Small intestine (tissue), 7 donors: ENCODE results near the gene POGZ. TPM values are rescaled to one million over a fixed set of nuclear protein-coding genes. Genes with fewer than 3 reads are reported as not detected.

Experiments used
- DNase-seq, 2 donors: peaks; one replicate each; pipeline versions ENCODE4 v3.0.0 to v3.0.0-alpha.2; 2013
- FAIRE-seq: peaks from 2 replicates; lab custom pipeline; 2012; peaks lifted over from hg19 to GRCh38; lab: Jason Lieb, UNC
- H3K27ac ChIP-seq, 3 donors: one replicate each; pipeline ENCODE4 v1.5.1; 2013; ENCODE audit warnings: low read length in 2 of 3, mild to moderate bottlenecking in 2 of 3, control low read depth in 1 of 3, inconsistent platforms in 1 of 3, low read depth in 1 of 3, moderate library complexity in 1 of 3
- H3K27me3 ChIP-seq, 3 donors: one replicate each; pipeline ENCODE4 v1.6.1; 2013; ENCODE audit warnings: low read length in 3 of 3, inconsistent platforms in 1 of 3; ENCODE audit not compliant: control insufficient read depth in 3 of 3, insufficient read depth in 3 of 3
- H3K36me3 ChIP-seq, 3 donors: one replicate each; pipeline ENCODE4 v1.6.1; 2013; ENCODE audit warnings: low read length in 3 of 3, inconsistent platforms in 1 of 3, low read depth in 1 of 3, mild to moderate bottlenecking in 1 of 3, moderate library complexity in 1 of 3; ENCODE audit not compliant: control insufficient read depth in 3 of 3, insufficient read depth in 2 of 3
- H3K4me1 ChIP-seq, 3 donors: one replicate each; pipeline ENCODE4 v1.6.1; 2013; ENCODE audit warnings: low read length in 2 of 3, inconsistent platforms in 1 of 3, low read depth in 1 of 3, mild to moderate bottlenecking in 1 of 3, moderate library complexity in 1 of 3; ENCODE audit not compliant: control insufficient read depth in 3 of 3, insufficient read depth in 2 of 3
- H3K4me3 ChIP-seq, 3 donors: one replicate each; pipeline ENCODE4 v1.5.1; 2013; ENCODE audit warnings: low read length in 3 of 3, control low read depth in 1 of 3, inconsistent platforms in 1 of 3, low read depth in 1 of 3, mild to moderate bottlenecking in 1 of 3, moderate library complexity in 1 of 3
- H3K9me3 ChIP-seq, 2 donors: one replicate each; pipeline ENCODE4 v1.6.1; 2013; ENCODE audit warnings: low read depth in 1 of 2, low read length in 1 of 2; ENCODE audit not compliant: control insufficient read depth in 2 of 2, insufficient read depth in 1 of 2
- WGBS, 3 donors: extraction: QIAGEN DNeasy Blood & Tissue Kit; methylation state at CpG; one replicate each; pipeline ENCODE4 v1.1.7; 2013; 5-methylcytosine and 5-hydroxymethylcytosine counted together
- polyA plus RNA-seq, 4 donors: library from polyadenylated mRNA; stranded (reverse) in 3 of 4; unstranded in 1 of 4; fragments of 200-250 nt in 3 of 4; fragments of 120-200 nt in 1 of 4; gene quantifications; one replicate each; pipeline versions ENCODE4 v1.2.1 to v1.2.3, GENCODE V29; 2013
- donor health status: healthy with polysubstance abuse.
- donor health status: control.
- donor health status: control.
- donor health status: Bipolar disorder and iron deficiency.
- donor health status: healthy.

POGZ gene
- polyA plus RNA-seq, 4 donors: 11.1 to 77.1 (median 16.0) TPM

DNA sequence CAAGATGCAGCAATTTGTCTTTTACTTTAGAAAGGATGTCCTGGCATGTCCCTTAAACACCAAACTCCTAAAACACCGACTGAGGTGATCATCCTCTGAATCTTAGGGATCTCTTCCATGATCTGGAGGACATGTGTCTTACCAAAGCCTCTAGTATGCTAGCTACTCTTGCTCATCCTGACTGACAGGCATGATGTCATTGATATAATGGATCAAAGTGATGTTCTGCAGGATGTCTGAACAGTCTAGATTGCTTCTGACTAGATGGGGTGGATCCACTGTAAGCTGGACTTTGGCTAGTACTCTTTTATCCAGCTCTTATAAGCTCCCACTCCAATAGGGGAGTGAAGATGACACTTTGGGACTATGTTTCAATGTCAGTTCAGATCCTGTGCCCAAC is 40.6 kb upstream of the POGZ start:
- peak in 1 of 2 donors; percentile 61 for DNase-seq
- no peaks in the 10 kb centered on the region for H3K9me3 ChIP-seq
- 83 to 95% (median 85%) methylated on average over 1 of the region's 1 CpG for WGBS, 3 donors
- no peaks in the 10 kb centered on the region for H3K27me3 ChIP-seq
- H3K4me3 ChIP-seq: no peak overlapping the region
- H3K36me3 ChIP-seq: no peaks in the 10 kb centered on the region
- no peak for FAIRE-seq
- H3K4me1 ChIP-seq: peaks cover 0 to 47% (median 0%) of the 10 kb centered on the region in 3 donors
- H3K27ac ChIP-seq: peak overlapping the region; percentile 73 to 86 (median 79)

DNA sequence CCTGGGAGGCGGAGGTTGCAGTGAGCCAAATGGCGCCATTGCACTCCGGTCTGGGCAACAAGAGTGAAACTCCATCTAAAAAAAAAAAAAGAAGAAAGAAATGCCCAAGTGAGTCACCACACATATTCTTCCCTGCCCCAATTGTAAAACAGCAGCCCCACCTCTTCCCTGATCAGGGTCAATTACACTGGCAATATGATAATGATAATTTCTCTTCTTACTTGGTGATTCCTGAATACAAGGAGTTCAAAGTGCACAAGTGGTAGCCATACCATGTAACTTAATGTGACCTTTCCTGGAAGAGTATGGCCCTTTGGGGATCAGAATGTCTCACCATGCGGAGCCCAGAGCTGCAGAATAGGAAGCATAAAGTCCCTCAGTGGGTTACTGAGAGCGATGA is 40.1 kb upstream of the POGZ start:
- Histone ChIP-seq H3K4me1 (peaks cover 0 to 52% (median 0%) of the 10 kb centered on the region in 3 donors), H3K9me3 (no peaks in the 10 kb centered on the region), H3K27ac (peak overlapping the region; percentile 73 to 86 (median 79)), H3K4me3 (no peak overlapping the region), H3K27me3 (no peaks in the 10 kb centered on the region), H3K36me3 (no peaks in the 10 kb centered on the region)
- peak; percentile 64 to 94 for DNase-seq
- 51 to 78% (median 52%) methylated on average over 5 of the region's 5 CpGs for WGBS, 3 donors
- no peak for FAIRE-seq

DNA sequence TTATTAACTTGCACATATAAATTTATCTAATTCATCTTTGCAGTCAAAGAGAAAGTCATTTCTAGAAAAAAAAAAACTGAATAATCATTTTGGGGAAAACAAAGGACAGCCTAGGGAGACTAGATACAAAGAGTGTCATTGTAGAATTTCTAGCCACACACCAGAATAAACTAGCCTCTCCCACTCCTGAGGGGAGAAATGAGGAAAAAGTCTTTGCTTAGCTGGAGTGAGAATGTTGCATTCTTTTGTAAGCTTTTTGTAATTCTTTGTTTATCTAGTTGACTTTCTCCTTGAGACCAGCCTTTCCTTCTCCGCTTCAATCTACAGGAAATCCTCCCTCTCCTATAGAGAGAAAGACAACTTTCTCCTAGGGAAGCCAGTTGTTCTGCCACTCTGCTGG is 36.0 kb upstream of the POGZ start:
- Histone ChIP-seq H3K4me1 (peaks cover 0 to 35% (median 0%) of the 10 kb centered on the region in 3 donors), H3K9me3 (no peaks in the 10 kb centered on the region), H3K27ac (peak overlapping the region in 1 of 3 donors; percentile 47), H3K27me3 (no peaks in the 10 kb centered on the region), H3K4me3 (no peak overlapping the region), H3K36me3 (no peaks in the 10 kb centered on the region)
- no peak for DNase-seq
- no peak for FAIRE-seq
- WGBS, 3 donors: 64 to 92% (median 67%) methylated on average over 1 of the region's 1 CpG

DNA sequence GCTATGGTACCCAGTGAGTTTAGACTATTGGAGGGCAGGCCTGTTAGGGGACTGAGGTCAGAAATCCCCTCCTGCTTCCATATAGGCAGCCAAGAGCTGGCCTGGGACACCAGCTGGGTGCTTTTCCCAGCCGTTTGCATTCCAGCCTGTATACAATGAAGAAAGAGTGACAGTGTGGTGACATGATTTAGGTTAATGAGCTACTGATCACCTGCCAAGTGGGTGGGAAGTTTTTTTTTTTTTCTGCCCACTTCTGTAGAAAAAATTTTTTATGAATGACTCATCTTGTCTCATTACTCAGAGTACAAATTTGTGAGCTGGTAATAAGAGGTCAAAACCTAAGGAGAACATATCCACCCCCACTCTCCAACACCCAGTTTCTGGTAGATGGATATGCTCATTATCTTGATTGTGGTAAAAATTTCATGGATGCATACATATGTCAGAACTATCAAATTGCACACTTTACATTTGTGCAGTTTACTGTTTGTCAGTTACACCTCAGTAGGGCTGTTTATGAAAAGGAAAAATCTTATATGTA is 35.5 kb upstream of the POGZ start:
- no peaks in the 10 kb centered on the region for H3K9me3 ChIP-seq

DNA sequence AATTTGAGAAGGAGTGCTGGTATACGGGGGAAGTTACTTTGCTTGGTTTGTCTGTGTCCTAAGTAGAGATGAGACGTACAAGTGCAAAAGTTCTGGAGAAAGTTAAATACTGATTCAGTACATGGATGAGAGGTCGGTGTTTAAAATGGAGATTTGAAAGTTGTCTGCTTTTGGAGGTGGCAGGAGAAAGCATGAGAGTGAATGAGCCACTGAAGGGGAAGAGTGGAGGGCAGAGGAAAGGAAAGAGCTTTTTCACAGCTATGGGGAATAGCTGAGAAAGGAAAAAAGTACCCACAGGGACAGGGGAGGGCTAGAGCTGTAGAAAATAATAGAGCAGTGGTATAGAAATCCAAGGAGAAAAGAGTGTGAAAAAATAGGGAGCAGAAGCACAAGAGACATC is 33.7 kb upstream of the POGZ start:
- no peak overlapping the region for H3K27ac ChIP-seq
- H3K9me3 ChIP-seq: no peaks in the 10 kb centered on the region
- FAIRE-seq: no peak
- 73 to 92% (median 87%) methylated on average over 3 of the region's 3 CpGs for WGBS, 3 donors
- no peaks in the 10 kb centered on the region for H3K36me3 ChIP-seq
- no peak overlapping the region for H3K4me3 ChIP-seq
- DNase-seq: no peak
- peaks cover 0 to 18% (median 0%) of the 10 kb centered on the region in 3 donors for H3K4me1 ChIP-seq
- H3K27me3 ChIP-seq: no peaks in the 10 kb centered on the region

More for the DNA sequence above, 35.5 kb upstream of the POGZ start:
- Histone ChIP-seq H3K27ac (peak overlapping the region in 2 of 3 donors; percentile 52 to 88), H3K36me3 (no peaks in the 10 kb centered on the region), H3K4me3 (no peak overlapping the region), H3K27me3 (no peaks in the 10 kb centered on the region), H3K4me1 (peaks cover 0 to 30% (median 0%) of the 10 kb centered on the region in 3 donors)
- peak; percentile 62 to 84 for DNase-seq
- FAIRE-seq: no peak
- 0 to 8% (median 0%) methylated on average over 1 of the region's 1 CpG for WGBS, 3 donors

DNA sequence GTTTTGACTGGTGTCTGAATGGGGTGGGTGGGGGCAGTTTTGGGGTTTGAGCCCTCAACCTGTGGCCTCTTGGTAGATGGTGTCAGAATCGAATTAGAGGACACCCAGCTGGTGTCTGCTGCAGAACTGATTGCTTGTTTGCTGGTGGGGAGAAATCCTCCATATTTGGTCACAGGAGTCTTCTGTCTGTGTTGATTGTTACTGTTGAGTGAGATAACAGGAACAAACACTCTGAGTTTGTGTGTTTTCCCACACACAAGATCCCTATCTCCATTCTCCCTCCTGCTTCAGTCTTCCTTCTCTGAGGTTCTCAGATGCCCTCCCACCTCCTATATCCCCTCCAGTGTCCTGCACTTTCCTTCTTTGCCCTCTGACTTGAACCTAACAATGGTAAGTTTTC is 32.8 kb upstream of the POGZ start:
- FAIRE-seq: no peak
- Histone ChIP-seq H3K27me3 (no peaks in the 10 kb centered on the region), H3K9me3 (no peaks in the 10 kb centered on the region), H3K4me1 (peaks cover 0 to 18% (median 0%) of the 10 kb centered on the region in 3 donors), H3K36me3 (no peaks in the 10 kb centered on the region), H3K27ac (no peak overlapping the region), H3K4me3 (no peak overlapping the region)
- DNase-seq: no peak
- 59 to 86% (median 80%) methylated on average over 1 of the region's 1 CpG for WGBS, 3 donors

DNA sequence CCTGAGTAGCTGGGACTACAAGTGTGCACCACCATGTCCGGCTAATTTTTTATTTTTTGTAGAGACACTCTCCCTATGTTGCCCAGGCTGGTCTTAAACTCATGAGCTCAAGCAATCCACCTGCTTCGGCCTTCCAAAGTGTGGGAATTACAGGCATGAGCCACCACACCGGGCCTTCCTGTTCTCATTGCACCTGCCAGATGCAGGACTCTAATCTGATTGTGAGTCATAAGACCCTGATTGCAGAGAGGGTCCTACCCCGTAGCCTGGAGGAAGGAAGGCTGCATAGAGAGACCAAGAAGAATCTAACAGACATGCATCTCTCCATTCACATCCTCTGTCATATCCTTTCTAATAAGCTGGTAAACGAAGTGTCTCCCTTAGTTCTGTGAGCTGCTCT is 32.3 kb upstream of the POGZ start:
- 41 to 69% (median 45%) methylated on average over 5 of the region's 5 CpGs for WGBS, 3 donors
- FAIRE-seq: no peak

DNA sequence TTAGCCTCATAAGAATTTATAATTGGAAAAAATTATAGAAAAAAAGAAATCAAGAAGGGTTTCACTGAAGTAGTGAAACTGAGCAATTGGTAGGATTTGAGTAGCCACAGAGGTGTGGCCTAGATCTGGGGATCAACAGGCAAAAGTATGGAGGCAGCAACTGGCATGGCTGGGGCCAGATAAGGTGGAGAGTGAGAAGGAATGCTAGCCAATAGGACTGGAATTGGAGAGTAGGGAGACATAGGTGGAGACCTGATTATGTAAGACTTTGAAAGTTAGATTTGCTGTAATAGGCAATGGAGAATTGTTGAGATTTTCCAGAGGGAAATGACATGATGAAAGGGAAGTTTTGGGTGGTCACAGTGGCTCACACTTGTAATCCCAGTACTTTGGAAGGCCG is 27.3 kb upstream of the POGZ start:
- WGBS, 3 donors: 44 to 66% (median 50%) methylated on average over 1 of the region's 1 CpG
- DNase-seq (no peak), FAIRE-seq (no peak)
- Histone ChIP-seq H3K27me3 (no peaks in the 10 kb centered on the region), H3K4me3 (no peak overlapping the region), H3K4me1 (no peaks in the 10 kb centered on the region), H3K27ac (no peak overlapping the region), H3K36me3 (no peaks in the 10 kb centered on the region), H3K9me3 (peaks cover 0 to 6% of the 10 kb centered on the region in 2 donors)

More for the DNA sequence above, 32.3 kb upstream of the POGZ start:
- Histone ChIP-seq H3K9me3 (no peaks in the 10 kb centered on the region), H3K27me3 (no peaks in the 10 kb centered on the region), H3K4me1 (peaks cover 0 to 18% (median 0%) of the 10 kb centered on the region in 3 donors), H3K36me3 (no peaks in the 10 kb centered on the region), H3K27ac (no peak overlapping the region), H3K4me3 (no peak overlapping the region)
- DNase-seq: no peak
